Aorta (tissue), 5 donors: Measurements from ENCODE around the gene ZFAND2A. TPM values are rescaled to one million over a fixed set of nuclear protein-coding genes. Genes with fewer than 3 reads are reported as not detected.
"Not testable (repeated sequence)": the region's sequence is repeated elsewhere in the genome, so short reads cannot be mapped to it uniquely, and the experiment has no call there.

Source experiments
- ATAC-seq: fragments of 200-7000 bp; cut with Tn5 transposase; one replicate; pipeline ENCODE4 v1.9.1; 2022; ENCODE audit warnings: moderate library complexity; ENCODE audit not compliant: low FRiP score
- DNase-seq, 2 donors: peaks; one replicate each; pipeline ENCODE4 v3.0.0-alpha.2; 2020
- H3K27ac ChIP-seq, 2 donors: one replicate each; pipeline ENCODE4 v1.5.1; 2013; ENCODE audit warnings: low read length in 2 of 2, mild to moderate bottlenecking in 2 of 2, moderate library complexity in 2 of 2, control low read depth in 1 of 2, inconsistent platforms in 1 of 2, low read depth in 1 of 2
- H3K27me3 ChIP-seq, 2 donors: one replicate each; pipeline ENCODE4 v1.6.1; 2013; ENCODE audit warnings: control low read depth in 1 of 2, low read length in 1 of 2, mild to moderate bottlenecking in 1 of 2, moderate library complexity in 1 of 2; ENCODE audit not compliant: insufficient read depth in 2 of 2, control insufficient read depth in 1 of 2
- H3K36me3 ChIP-seq, 2 donors: one replicate each; pipeline ENCODE4 v1.6.1; 2013; ENCODE audit warnings: control low read depth in 1 of 2, low read length in 1 of 2, mild to moderate bottlenecking in 1 of 2; ENCODE audit not compliant: insufficient read depth in 2 of 2, control insufficient read depth in 1 of 2
- H3K4me1 ChIP-seq, 2 donors: one replicate each; pipeline ENCODE4 v1.6.1; 2013; ENCODE audit warnings: low read length in 2 of 2, control low read depth in 1 of 2, mild to moderate bottlenecking in 1 of 2, moderate library complexity in 1 of 2; ENCODE audit not compliant: insufficient read depth in 2 of 2, control insufficient read depth in 1 of 2
- H3K4me3 ChIP-seq, 2 donors: one replicate each; pipeline ENCODE4 v1.5.1; 2013; ENCODE audit warnings: low read length in 2 of 2, control low read depth in 1 of 2, mild to moderate bottlenecking in 1 of 2
- H3K9me3 ChIP-seq: one replicate; pipeline ENCODE4 v1.6.1; 2013; ENCODE audit warnings: mild to moderate bottlenecking, low read length; ENCODE audit not compliant: control insufficient read depth
- WGBS, 2 donors: extraction: QIAGEN DNeasy Blood & Tissue Kit; methylation state at CpG; one replicate each; pipeline ENCODE4 v1.1.7; 2013; 5-methylcytosine and 5-hydroxymethylcytosine counted together
- intact Hi-C, 2 donors: fragments of 100-400 bp; cut with DNase I; formaldehyde crosslinking; loops; one replicate each; pipeline versions ENCODE4 v1.14.2 to v1.15.0; 2022
- polyA plus RNA-seq, 2 donors: library from polyadenylated mRNA; stranded (reverse); fragments of 200-250 nt; gene quantifications; one replicate each; pipeline ENCODE4 v1.2.3, GENCODE V29; 2013
- total RNA-seq, 2 donors: library from RNA; stranded (reverse); fragmentation: NEBNext Ultra II Directional; extraction: Animal tissue kit (Norgen Biotek cat#: 25700); gene quantifications; one replicate each; pipeline ENCODE4 v1.2.1, GENCODE V29; 2021
- donor health status: healthy with polysubstance abuse.
- donor health status: Bipolar disorder and iron deficiency.
- donor health status: DM: no; HTN: no; CAD: no.
- donor health status: DM: no; HTN: no; CAD: no.
- donor health status: DM: yes; HTN: yes; CAD: no.

ZFAND2A gene
- total and polyA plus RNA-seq, 4 donors, result 18.8 to 64.6 (median 39.7) TPM

GRCh38 chr7:1156782-1157535 lies 3.0 kb downstream of the ZFAND2A start:
- Histone ChIP-seq H3K4me3 (no peak overlapping the region), H3K9me3 (no peaks in the 10 kb centered on the region), H3K4me1 (no peaks in the 10 kb centered on the region), H3K36me3 (peaks cover 0 to 9% of the 10 kb centered on the region in 2 donors), H3K27ac (no peak overlapping the region), H3K27me3 (no peaks in the 10 kb centered on the region)
- intact Hi-C loops, result no loop called here
- DNase-seq (no peak), ATAC-seq (no peak)
- 31 to 34% methylated on average over 10 of the region's 10 CpGs for WGBS, 2 donors

DNA sequence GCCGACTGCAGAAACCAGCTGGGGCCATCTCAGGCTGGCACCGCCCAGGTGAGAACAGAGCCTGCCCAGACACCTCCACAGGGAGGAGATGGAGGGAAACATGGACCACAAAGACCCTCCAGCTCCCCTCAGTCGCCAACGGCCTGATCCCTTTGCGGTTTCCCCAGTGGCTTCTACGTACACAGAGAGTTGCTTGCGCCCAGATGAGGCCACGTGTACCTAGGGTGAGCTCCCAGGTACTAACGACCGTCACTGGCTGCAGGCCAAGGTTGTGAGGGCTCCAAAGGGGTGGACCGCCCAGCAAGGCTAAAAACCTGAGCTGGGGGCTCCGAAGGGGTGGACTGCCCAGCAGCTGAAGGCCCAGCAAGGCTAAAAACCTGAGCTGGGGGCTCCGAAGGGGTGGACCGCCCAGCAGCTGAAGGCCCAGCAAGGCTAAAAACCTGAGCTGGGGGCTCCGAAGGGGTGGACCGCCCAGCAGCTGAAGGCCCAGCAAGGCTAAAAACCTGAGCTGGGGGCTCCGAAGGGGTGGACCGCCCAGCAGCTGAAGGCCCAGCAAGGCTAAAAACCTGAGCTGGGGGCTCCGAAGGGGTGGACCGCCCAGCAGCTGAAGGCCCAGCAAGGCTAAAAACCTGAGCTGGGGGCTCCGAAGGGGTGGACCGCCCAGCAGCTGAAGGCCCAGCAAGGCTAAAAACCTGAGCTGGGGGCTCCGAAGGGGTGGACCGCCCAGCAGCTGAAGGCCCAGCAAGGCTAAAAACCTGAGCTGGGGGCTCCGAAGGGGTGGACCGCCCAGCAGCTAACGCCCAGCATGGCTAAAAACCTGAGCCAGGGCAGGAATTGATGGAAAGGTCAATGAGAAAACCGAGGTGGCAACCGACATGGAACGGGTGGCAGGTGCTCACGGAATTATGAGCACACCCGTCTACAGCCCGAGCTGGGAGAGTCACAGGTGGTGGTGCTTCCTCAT lies 3.9 kb downstream of the ZFAND2A start:
- DNase-seq, ATAC-seq, H3K36me3 ChIP-seq, H3K4me3 ChIP-seq, H3K27me3 ChIP-seq, H3K4me1 ChIP-seq, intact Hi-C loops, H3K9me3 ChIP-seq, H3K27ac ChIP-seq: not testable (repeated sequence)
- 81 to 88% methylated on average over 22 to 25 of the region's 33 CpGs for WGBS, 2 donors

DNA sequence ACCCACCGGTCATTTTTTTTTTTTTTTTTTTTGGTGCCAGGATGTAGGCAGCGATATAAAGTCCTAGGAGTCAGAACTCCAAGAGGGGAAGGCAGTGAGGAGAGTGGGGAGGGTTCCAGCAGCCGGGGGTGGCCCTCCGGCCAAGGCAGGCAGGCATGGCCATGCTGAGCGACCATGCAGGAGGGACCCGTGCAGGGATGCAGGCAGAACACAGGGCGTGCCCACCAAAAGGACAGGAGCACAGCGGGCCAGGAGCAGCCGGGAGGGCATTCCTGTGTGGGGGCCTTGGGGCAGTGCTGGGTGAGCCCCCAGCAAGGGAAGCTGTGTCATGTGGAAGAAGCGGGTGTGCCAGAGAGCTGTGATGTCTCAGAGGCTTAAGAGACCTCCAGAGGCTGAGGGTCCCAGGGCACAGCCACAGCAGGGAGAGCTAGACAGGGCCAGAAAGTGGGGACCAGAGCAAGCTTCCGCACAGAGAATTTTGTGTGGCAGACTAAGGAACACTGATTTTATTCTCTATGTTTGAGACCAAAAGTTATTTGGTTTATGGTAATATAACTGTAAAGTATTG lies 5.7 kb downstream of the ZFAND2A start:
- intact Hi-C loops, result no loop called here

DNA sequence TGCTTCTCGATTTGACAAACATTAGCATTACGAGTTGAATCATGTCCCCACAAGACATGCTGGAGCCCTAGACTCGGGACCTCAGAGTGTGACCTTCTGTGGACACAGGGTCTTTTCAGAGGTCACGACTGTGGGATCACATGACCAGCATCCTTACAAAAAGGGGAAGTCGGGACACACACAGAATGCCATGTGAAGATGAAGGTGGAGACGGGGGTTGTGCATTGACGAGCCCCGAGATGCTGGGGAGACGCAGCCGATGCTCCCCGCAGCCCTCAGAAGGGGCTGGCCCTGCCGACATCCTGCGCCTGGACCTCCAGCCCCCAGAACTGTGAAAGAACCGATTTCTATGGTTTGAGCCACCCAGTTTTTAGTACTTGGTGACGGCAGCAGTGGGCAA lies 7.5 kb downstream of the ZFAND2A start:
- Histone ChIP-seq H3K4me3 (no peak overlapping the region), H3K9me3 (no peaks in the 10 kb centered on the region), H3K4me1 (no peaks in the 10 kb centered on the region), H3K27ac (no peak overlapping the region), H3K36me3 (peaks cover 0 to 9% of the 10 kb centered on the region in 2 donors), H3K27me3 (no peaks in the 10 kb centered on the region)
- ATAC-seq, result no peak
- peak; percentile 10 to 55 for DNase-seq
- intact Hi-C loops, result no loop called here
- WGBS, 2 donors, result 91 to 92% methylated on average over 15 of the region's 15 CpGs

More for the DNA sequence above, 5.7 kb downstream of the ZFAND2A start:
- H3K36me3 ChIP-seq, result peaks cover 0 to 9% of the 10 kb centered on the region in 2 donors
- H3K9me3 ChIP-seq, result no peaks in the 10 kb centered on the region
- no peaks in the 10 kb centered on the region for H3K27me3 ChIP-seq
- no peak overlapping the region for H3K4me3 ChIP-seq
- no peaks in the 10 kb centered on the region for H3K4me1 ChIP-seq
- WGBS, 2 donors, result 84 to 88% methylated on average over 11 of the region's 11 CpGs
- DNase-seq (peak in 1 of 2 donors; percentile 24), ATAC-seq (no peak)
- no peak overlapping the region for H3K27ac ChIP-seq

- no peaks in the 10 kb centered on the region for H3K9me3 ChIP-seq
- ATAC-seq (no peak), DNase-seq (peak; percentile 19 to 57)
- no peaks in the 10 kb centered on the region for H3K27me3 ChIP-seq
- H3K4me1 ChIP-seq, result no peaks in the 10 kb centered on the region
- no peak overlapping the region for H3K27ac ChIP-seq
- WGBS, 2 donors, result 88 to 89% methylated on average over 20 of the region's 20 CpGs
- no peak overlapping the region for H3K4me3 ChIP-seq
- intact Hi-C loops, result no loop called here
- peaks cover 0 to 8% of the 10 kb centered on the region in 2 donors for H3K36me3 ChIP-seq
Observed at GRCh38 chr7:1151653-1152425, 8.2 kb downstream of the ZFAND2A start.

DNA sequence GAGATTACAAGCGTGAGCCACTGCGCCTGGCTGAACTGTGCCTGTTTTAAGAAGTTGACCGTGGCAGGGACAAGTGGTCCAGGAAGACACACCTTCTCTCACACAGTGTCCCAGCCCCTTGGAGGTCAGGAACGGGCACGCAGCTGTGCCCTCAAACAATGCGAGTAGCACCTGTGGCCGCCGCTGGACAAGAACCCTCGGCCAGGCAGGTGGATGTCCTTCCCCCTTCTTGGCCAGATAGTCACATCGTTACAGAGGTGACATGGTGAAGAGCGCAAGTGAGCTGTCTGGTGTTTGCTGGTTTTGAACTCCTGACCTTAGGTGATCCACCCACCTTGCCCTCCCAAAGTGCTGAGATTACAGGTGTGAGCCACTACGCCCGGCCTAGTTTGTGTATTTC lies 8.8 kb downstream of the ZFAND2A start:
- peaks cover 0 to 7% of the 10 kb centered on the region in 2 donors for H3K36me3 ChIP-seq
- DNase-seq, result peak; percentile 15 to 71
- 93% methylated on average over 13 of the region's 13 CpGs for WGBS, 2 donors
- H3K4me1 ChIP-seq, result no peaks in the 10 kb centered on the region
- H3K27ac ChIP-seq, result no peak overlapping the region
- intact Hi-C loops, result no loop called here
- no peak overlapping the region for H3K4me3 ChIP-seq
- H3K9me3 ChIP-seq, result no peaks in the 10 kb centered on the region
- ATAC-seq, result no peak
- no peaks in the 10 kb centered on the region for H3K27me3 ChIP-seq

DNA sequence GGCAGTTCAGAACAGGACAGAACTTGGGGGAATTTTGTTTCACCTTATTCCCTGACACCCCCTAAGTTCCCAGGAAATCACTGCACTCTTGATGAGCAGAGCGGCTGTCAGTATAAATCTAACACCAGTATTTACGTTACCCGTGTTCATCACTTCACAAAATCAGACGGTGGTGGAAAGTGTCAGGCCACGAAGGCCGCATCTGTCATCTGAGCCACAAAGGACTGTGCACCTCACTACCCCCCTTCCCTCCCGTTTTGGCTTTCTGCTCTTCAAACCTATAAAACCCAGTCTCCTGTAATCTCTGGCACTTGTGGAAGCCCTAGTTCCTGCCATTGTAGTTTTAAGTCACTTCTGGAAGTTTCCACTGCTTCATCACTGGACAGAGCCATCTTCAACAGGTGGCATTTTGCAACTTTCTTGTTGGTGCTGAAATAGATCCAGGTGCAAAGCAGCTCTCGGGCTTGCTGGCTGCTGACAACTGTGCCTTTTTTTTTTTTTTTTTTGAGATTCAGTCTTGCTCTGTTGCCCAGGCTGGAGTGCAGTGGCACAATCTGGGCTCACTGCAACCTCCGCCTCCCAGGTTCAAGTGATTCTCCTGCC lies 9.5 kb downstream of the ZFAND2A start:
- Histone ChIP-seq H3K27ac (no peak overlapping the region), H3K27me3 (no peaks in the 10 kb centered on the region), H3K9me3 (no peaks in the 10 kb centered on the region), H3K4me1 (no peaks in the 10 kb centered on the region), H3K4me3 (no peak overlapping the region), H3K36me3 (peaks cover 0 to 5% of the 10 kb centered on the region in 2 donors)
- peak; percentile 9 to 12 for DNase-seq
- ATAC-seq, result no peak
- intact Hi-C loops, result no loop called here
- WGBS, 2 donors, result 76 to 78% methylated on average over 9 of the region's 9 CpGs

- Histone ChIP-seq H3K27me3 (no peaks in the 10 kb centered on the region), H3K4me3 (no peak overlapping the region), H3K4me1 (no peaks in the 10 kb centered on the region), H3K9me3 (no peaks in the 10 kb centered on the region), H3K27ac (no peak overlapping the region), H3K36me3 (peaks cover 0 to 5% of the 10 kb centered on the region in 2 donors)
- WGBS, 2 donors, result 89 to 96% methylated on average over 20 of the region's 20 CpGs
- DNase-seq (peak; percentile 27 to 67), ATAC-seq (no peak)
- intact Hi-C loops, result no loop called here
Observed at GRCh38 chr7:1149351-1149794, 10.6 kb downstream of the ZFAND2A start.
